SK-N-SH (cell line): Measurements from ENCODE around the gene ZDHHC24. TPM values are rescaled to one million over a fixed set of nuclear protein-coding genes. Genes with fewer than 3 reads are reported as not detected.

Experiments
- CTCF ChIA-PET: fragments of 300-600, 350-600 bp; formaldehyde crosslinking; extraction: SDS; loops from one replicate; lab custom pipeline; 2021; lab: Yijun Ruan, JAX
- POLR2A ChIA-PET: fragments of 350-600 bp; sonication (Branson Sonifier 250); formaldehyde crosslinking; extraction: SDS; loops from one replicate; lab custom pipeline; 2020; ENCODE audit warnings: antibody characterized with exemption, inconsistent platforms; lab: Yijun Ruan, JAX
- DNase-seq: peaks from one replicate; pipeline ENCODE4 v3.0.0; 2012
- H2AFZ ChIP-seq: fragments of 200-600 bp; sonication (generic); 2 replicates; pipeline ENCODE4 v1.8.1; 2016; ENCODE audit warnings: antibody characterized with exemption, mild to moderate bottlenecking, low read depth
- H3F3A ChIP-seq: fragments of 200-600 bp; sonication (generic); replicated peaks from 2 replicates; pipeline ENCODE3; 2016; ENCODE audit warnings: antibody characterized with exemption, mild to moderate bottlenecking; ENCODE audit not compliant: insufficient read depth
- H3K27ac ChIP-seq, 2 experiments: fragments of 200-500 bp in 1 of 2; fragments of 200-600 bp in 1 of 2; sonication (Bioruptor generic) in 1 of 2; sonication (generic), shearing (Covaris generic) in 1 of 2; 2 replicates each; pipeline versions ENCODE4 v1.5.1 to v1.6.1; 2014 to 2016; ENCODE audit warnings: low read depth in 2 of 2, inconsistent platforms in 1 of 2, low read length in 1 of 2, mild to moderate bottlenecking in 1 of 2, mixed read lengths in 1 of 2
- H3K27me3 ChIP-seq: fragments of 200-600 bp; sonication (generic), shearing (Covaris generic); 2 replicates; pipeline ENCODE4 v1.6.1; 2016; ENCODE audit warnings: mixed run types; ENCODE audit not compliant: insufficient read depth
- H3K36me3 ChIP-seq, 2 experiments: fragments of 200-500 bp in 1 of 2; fragments of 200-600 bp in 1 of 2; sonication (Bioruptor generic) in 1 of 2; sonication (generic) in 1 of 2; replicated peaks in 1 of 2; 2 replicates each; pipeline versions ENCODE3 to v1.5.1; 2014 to 2016; ENCODE audit warnings: low read length in 1 of 2, mild to moderate bottlenecking in 1 of 2; ENCODE audit not compliant: insufficient read depth in 2 of 2, control insufficient read depth in 1 of 2
- H3K4me1 ChIP-seq, 2 experiments: fragments of 200-500 bp in 1 of 2; fragments of 200-600 bp in 1 of 2; sonication (Bioruptor generic) in 1 of 2; sonication (generic), shearing (Covaris generic) in 1 of 2; 2 replicates each; pipeline versions ENCODE4 v1.5.1 to v1.6.1; 2014 to 2016; ENCODE audit warnings: low read depth in 1 of 2, low read length in 1 of 2, mixed run types in 1 of 2; ENCODE audit not compliant: insufficient read depth in 2 of 2, control insufficient read depth in 1 of 2
- H3K4me2 ChIP-seq: fragments of 200-600 bp; sonication (generic), shearing (Covaris generic); 2 replicates; pipeline ENCODE4 v1.6.1; 2017; ENCODE audit warnings: mixed run types
- H3K4me3 ChIP-seq, 2 experiments: fragments of 200-500 bp in 1 of 2; fragments of 200-600 bp in 1 of 2; sonication (Bioruptor generic) in 1 of 2; sonication (generic), shearing (Covaris generic) in 1 of 2; 2 replicates each; pipeline versions ENCODE4 v1.5.1 to v1.8.1; 2014 to 2016; ENCODE audit warnings: low read depth in 2 of 2, inconsistent platforms in 1 of 2, low read length in 1 of 2, mild to moderate bottlenecking in 1 of 2, mixed read lengths in 1 of 2, moderate library complexity in 1 of 2
- H3K79me2 ChIP-seq: fragments of 200-600 bp; sonication (generic); 2 replicates; pipeline ENCODE4 v1.8.1; 2017; ENCODE audit warnings: mild to moderate bottlenecking; ENCODE audit not compliant: insufficient read depth
- H3K9ac ChIP-seq: fragments of 200-600 bp; sonication (generic); 2 replicates; pipeline ENCODE4 v1.6.1; 2017; ENCODE audit warnings: mixed run types
- H3K9me2 ChIP-seq: fragments of 200-600 bp; sonication (generic); 2 replicates; pipeline ENCODE4 v1.6.1; 2017; ENCODE audit warnings: mixed run types
- H3K9me3 ChIP-seq: fragments of 200-600 bp; sonication (generic); 2 replicates; pipeline ENCODE4 v1.6.1; 2017; ENCODE audit warnings: mixed run types, mild to moderate bottlenecking, moderate library complexity
- H4K20me1 ChIP-seq: fragments of 200-600 bp; sonication (generic); 2 replicates; pipeline ENCODE4 v1.6.1; 2017; ENCODE audit warnings: mild to moderate bottlenecking, mixed run types; ENCODE audit not compliant: insufficient read depth
- EP300 ChIP-seq, 2 experiments: IDR thresholded peaks; 2 replicates each; pipeline versions ENCODE4 v1.4.0 to v1.6.1; 2012; ENCODE audit warnings: borderline replicate concordance in 1 of 2, low read depth in 1 of 2, low read length in 1 of 2
- FOSL2 ChIP-seq: IDR thresholded peaks from 2 replicates; pipeline ENCODE4 v1.4.0; 2012; ENCODE audit warnings: low read depth, mild to moderate bottlenecking, moderate library complexity, borderline replicate concordance
- FOXM1 ChIP-seq: IDR thresholded peaks from 2 replicates; pipeline ENCODE4 v1.4.0; 2012; ENCODE audit warnings: low read depth, mild to moderate bottlenecking
- GABPA ChIP-seq: IDR thresholded peaks from 2 replicates; pipeline ENCODE4 v1.4.0; 2012; ENCODE audit warnings: low read depth, mild to moderate bottlenecking
- GATA2 ChIP-seq: sonication (generic); formaldehyde crosslinking; IDR thresholded peaks from 2 replicates; pipeline ENCODE4 v1.5.0; 2020; ENCODE audit warnings: mild to moderate bottlenecking, missing genetic modification reagents
- JUND ChIP-seq: IDR thresholded peaks from 2 replicates; pipeline ENCODE4 v1.4.0; 2012
- MEF2A ChIP-seq: IDR thresholded peaks from 2 replicates; pipeline ENCODE4 v1.4.0; 2012; ENCODE audit warnings: low read depth, borderline replicate concordance
- RCOR1 ChIP-seq: fragments of 150-350 bp; IDR thresholded peaks from 2 replicates; pipeline ENCODE4 v1.6.1; 2017; ENCODE audit warnings: antibody characterized with exemption, low read length
- RFX5 ChIP-seq: IDR thresholded peaks from 2 replicates; pipeline ENCODE4 v1.6.1; 2012; ENCODE audit warnings: mild to moderate bottlenecking, improper control_type of control experiment, low read length
- RXRA ChIP-seq: IDR thresholded peaks from 2 replicates; pipeline ENCODE4 v1.4.0; 2012; ENCODE audit warnings: low read depth, mild to moderate bottlenecking, borderline replicate concordance
- SMC3 ChIP-seq: IDR thresholded peaks from 2 replicates; pipeline ENCODE4 v1.6.1; 2012; ENCODE audit warnings: low read depth, low read length, improper control_type of control experiment
- TCF12 ChIP-seq: IDR thresholded peaks from 2 replicates; pipeline ENCODE4 v1.4.0; 2012
- USF2 ChIP-seq: fragments of 150-350 bp; IDR thresholded peaks from 2 replicates; pipeline ENCODE4 v1.6.1; 2017; ENCODE audit warnings: antibody characterized with exemption, low read length, low read depth, borderline replicate concordance
- YY1 ChIP-seq: IDR thresholded peaks from 2 replicates; pipeline ENCODE4 v1.4.0; 2012; ENCODE audit warnings: low read depth, mild to moderate bottlenecking
- ZBTB33 ChIP-seq: IDR thresholded peaks from 2 replicates; pipeline ENCODE4 v1.4.0; 2012; ENCODE audit warnings: low read depth, borderline replicate concordance
- WGBS: methylation state at CpG from one replicate; pipeline ENCODE4 v1.1.6; 2017; ENCODE audit warnings: low lambda C conversion rate; 5-methylcytosine and 5-hydroxymethylcytosine counted together
- polyA plus RNA-seq, 3 experiments: library from polyadenylated mRNA; depleted of rRNA; stranded (reverse); fragments of >200 nt; gene quantifications; 2 replicates each; pipeline ENCODE4 v1.2.3, GENCODE V29; 2012
- TF ChIP-seq, protein P1 (sequence below): fragments of 200-600 bp; sonication (generic); IDR thresholded peaks from 2 replicates; pipeline ENCODE4 v1.6.1; 2017; ENCODE audit warnings: antibody characterized with exemption, mild to moderate bottlenecking, moderate library complexity

The ZDHHC24 gene
- polyA plus RNA-seq, 1 of the 3 experiments (the other 2 are of a cell fraction), result 13.1 TPM

DNA sequence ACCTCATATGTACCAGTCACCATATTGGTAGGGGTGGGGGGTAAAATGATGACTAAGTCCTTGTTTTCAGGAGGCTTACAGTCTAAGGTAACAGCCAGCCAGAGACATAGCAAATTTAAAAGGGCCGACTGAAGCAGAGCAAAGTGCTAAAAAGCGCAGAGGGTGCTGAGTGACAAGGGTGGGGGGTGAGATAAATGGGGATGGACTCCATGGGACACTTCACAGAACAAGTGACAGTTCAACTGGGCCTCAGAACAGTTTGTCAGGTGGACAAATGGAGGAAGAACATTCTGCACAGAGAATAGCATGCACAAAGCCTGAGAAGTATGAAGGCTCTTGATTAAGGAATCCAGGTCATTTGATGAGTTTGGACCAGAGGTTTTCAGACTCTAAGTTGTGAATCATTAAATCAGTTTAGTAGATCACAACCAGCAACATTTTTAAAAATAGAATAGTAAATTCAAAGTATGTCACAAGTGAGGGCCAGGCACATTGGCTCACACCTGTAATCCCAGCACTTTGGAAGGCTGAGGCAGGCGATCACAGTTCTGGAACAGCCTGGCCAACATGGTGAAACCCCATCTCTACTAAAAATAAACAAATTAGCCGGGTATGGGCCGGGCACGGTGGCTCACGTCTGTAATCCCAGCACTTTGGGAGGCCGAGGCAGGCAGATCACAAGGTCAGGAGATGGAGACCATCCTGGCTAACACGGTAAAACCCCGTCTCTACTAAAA is 21.4 kb downstream of the ZDHHC24 start:
- no peak for TF ChIP-seq EP300 (IDR thresholded peaks at IDR 0.05; ENCODE audit: borderline replicate concordance in 1 of 2, low read depth in 1 of 2, low read length in 1 of 2)
- no peak for TF ChIP-seq MEF2A
- TF ChIP-seq SMC3, result no peak
- no peak for TF ChIP-seq GABPA
- TF ChIP-seq YY1, result no peak
- TF ChIP-seq RFX5, result no peak
- TF ChIP-seq JUND, result no peak
- no peak for TF ChIP-seq FOSL2
- TF ChIP-seq GATA2, result no peak
- TF ChIP-seq USF2, result no peak
- TF ChIP-seq, protein P1, sequence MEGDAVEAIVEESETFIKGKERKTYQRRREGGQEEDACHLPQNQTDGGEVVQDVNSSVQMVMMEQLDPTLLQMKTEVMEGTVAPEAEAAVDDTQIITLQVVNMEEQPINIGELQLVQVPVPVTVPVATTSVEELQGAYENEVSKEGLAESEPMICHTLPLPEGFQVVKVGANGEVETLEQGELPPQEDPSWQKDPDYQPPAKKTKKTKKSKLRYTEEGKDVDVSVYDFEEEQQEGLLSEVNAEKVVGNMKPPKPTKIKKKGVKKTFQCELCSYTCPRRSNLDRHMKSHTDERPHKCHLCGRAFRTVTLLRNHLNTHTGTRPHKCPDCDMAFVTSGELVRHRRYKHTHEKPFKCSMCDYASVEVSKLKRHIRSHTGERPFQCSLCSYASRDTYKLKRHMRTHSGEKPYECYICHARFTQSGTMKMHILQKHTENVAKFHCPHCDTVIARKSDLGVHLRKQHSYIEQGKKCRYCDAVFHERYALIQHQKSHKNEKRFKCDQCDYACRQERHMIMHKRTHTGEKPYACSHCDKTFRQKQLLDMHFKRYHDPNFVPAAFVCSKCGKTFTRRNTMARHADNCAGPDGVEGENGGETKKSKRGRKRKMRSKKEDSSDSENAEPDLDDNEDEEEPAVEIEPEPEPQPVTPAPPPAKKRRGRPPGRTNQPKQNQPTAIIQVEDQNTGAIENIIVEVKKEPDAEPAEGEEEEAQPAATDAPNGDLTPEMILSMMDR, result no peak
- TF ChIP-seq RCOR1, result no peak
- no peak for TF ChIP-seq RXRA
- TF ChIP-seq FOXM1, result no peak
- Histone ChIP-seq H3K4me3 (no peak overlapping the region), H3K27ac (no peak overlapping the region), H3K9me3 (no peaks in the 10 kb centered on the region), H2AFZ (no peak overlapping the region), H3K79me2 (no peaks in the 10 kb centered on the region), H4K20me1 (no peaks in the 10 kb centered on the region), H3K9ac (no peak overlapping the region), H3F3A (peaks cover 4% of the 10 kb centered on the region), H3K36me3 (peaks cover 14 to 19% of the 10 kb centered on the region in 2 experiments), H3K4me1 (no peaks in the 10 kb centered on the region), H3K4me2 (no peak overlapping the region), H3K9me2 (no peaks in the 10 kb centered on the region), H3K27me3 (no peaks in the 10 kb centered on the region)
- CTCF ChIA-PET, result no interaction called here
- WGBS, result 97% methylated on average over 10 of the region's 10 CpGs
- POLR2A ChIA-PET, result no interaction called here
- no peak for DNase-seq

DNA sequence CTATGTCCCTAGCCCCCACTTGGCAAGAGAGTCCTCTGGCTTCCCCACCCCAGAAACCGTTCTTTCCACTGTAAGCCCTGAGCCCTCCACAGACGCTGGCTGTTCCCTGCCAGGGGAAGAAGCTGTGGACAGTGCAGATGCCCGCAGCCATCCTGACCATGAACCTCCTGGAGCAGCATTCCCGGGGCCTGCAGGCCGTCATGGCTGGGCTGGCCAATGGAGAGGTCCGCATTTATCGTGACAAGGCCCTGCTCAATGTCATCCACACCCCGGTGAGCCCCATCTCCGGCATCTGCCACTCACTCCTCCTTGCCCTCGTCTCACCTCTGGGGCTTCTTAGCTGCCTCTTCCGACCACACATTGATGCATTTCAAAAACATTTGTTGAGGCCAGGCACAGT is 22.2 kb downstream of the ZDHHC24 start:
- Histone ChIP-seq H3K79me2 (no peaks in the 10 kb centered on the region), H3F3A (peaks cover 4% of the 10 kb centered on the region), H3K9me3 (no peaks in the 10 kb centered on the region), H3K36me3 (peaks cover 14 to 21% of the 10 kb centered on the region in 2 experiments), H2AFZ (no peak overlapping the region), H3K4me3 (no peak overlapping the region), H3K4me1 (no peaks in the 10 kb centered on the region), H3K4me2 (no peak overlapping the region), H3K27ac (no peak overlapping the region), H3K27me3 (no peaks in the 10 kb centered on the region), H3K9ac (no peak overlapping the region), H4K20me1 (no peaks in the 10 kb centered on the region), H3K9me2 (no peaks in the 10 kb centered on the region)
- WGBS, result 92% methylated on average over 6 of the region's 11 CpGs
- no peak for DNase-seq
- ChIA-PET POLR2A (no interaction called here), CTCF (no interaction called here)
- TF ChIP-seq SMC3, result no peak
- TF ChIP-seq ZBTB33, result no peak
- TF ChIP-seq TCF12, result no peak
